Neuronal stem cell (in vitro differentiated cells): ENCODE results near the gene TNFRSF25.

ENCODE experiments used
- DNase-seq: peaks from one replicate; pipeline ENCODE4 v3.0.0-alpha.2; 2013; ENCODE audit warnings: low spot score
- H2AFZ ChIP-seq: one replicate; pipeline ENCODE4 v1.6.1; 2013; ENCODE audit warnings: mild to moderate bottlenecking, low read length, inconsistent platforms
- H2AK5ac ChIP-seq: 2 replicates; pipeline ENCODE4 v1.6.1; 2013; ENCODE audit warnings: low read depth, mild to moderate bottlenecking, inconsistent platforms, low read length, moderate library complexity, mixed read lengths
- H2BK120ac ChIP-seq: 2 replicates; pipeline ENCODE4 v1.6.1; 2013; ENCODE audit warnings: low read depth, mild to moderate bottlenecking, inconsistent platforms, low read length, moderate library complexity, mixed read lengths
- H2BK12ac ChIP-seq: one replicate; pipeline ENCODE4 v1.6.1; 2013; ENCODE audit warnings: low read length, inconsistent platforms
- H2BK15ac ChIP-seq: 2 replicates; pipeline ENCODE4 v1.6.1; 2013; ENCODE audit warnings: mild to moderate bottlenecking, low read length, inconsistent platforms, mixed read lengths
- H2BK5ac ChIP-seq: one replicate; pipeline ENCODE4 v1.6.1; 2013; ENCODE audit warnings: inconsistent platforms, mild to moderate bottlenecking, low read length, moderate library complexity
- H3K14ac ChIP-seq: one replicate; pipeline ENCODE4 v1.6.1; 2013; ENCODE audit warnings: low read length, inconsistent platforms
- H3K18ac ChIP-seq: 2 replicates; pipeline ENCODE4 v1.6.1; 2013; ENCODE audit warnings: low read length, inconsistent platforms
- H3K23ac ChIP-seq: 2 replicates; pipeline ENCODE4 v1.6.1; 2013; ENCODE audit warnings: low read depth, mild to moderate bottlenecking, mixed read lengths, low read length, inconsistent platforms; ENCODE audit not compliant: poor library complexity
- H3K27ac ChIP-seq: replicated peaks from 3 replicates; pipeline ENCODE4 v1.5.1; 2013; ENCODE audit warnings: low read length, inconsistent platforms
- H3K27me3 ChIP-seq, 3 experiments: 2 replicates each; pipeline ENCODE4 v1.6.1; 2013; ENCODE audit warnings: low read length in 3 of 3, mild to moderate bottlenecking in 2 of 3, inconsistent platforms in 1 of 3, low read depth in 1 of 3, mixed read lengths in 1 of 3, moderate library complexity in 1 of 3; ENCODE audit not compliant: control insufficient read depth in 3 of 3, insufficient read depth in 3 of 3
- H3K36me3 ChIP-seq, 2 donors: replicated peaks in 1 of 2; 2 replicates each; pipeline ENCODE4 v1.6.1; 2013; ENCODE audit warnings: low read length in 2 of 2; ENCODE audit not compliant: control insufficient read depth in 2 of 2, insufficient read depth in 2 of 2
- H3K4ac ChIP-seq: 2 replicates; pipeline ENCODE4 v1.6.1; 2013; ENCODE audit warnings: inconsistent platforms, mild to moderate bottlenecking, low read length, moderate library complexity
- H3K4me1 ChIP-seq, 2 donors: 1 replicate in 1 of 2; 2 replicates in 1 of 2; pipeline ENCODE4 v1.6.1; 2013; ENCODE audit warnings: low read length in 2 of 2, low read depth in 1 of 2; ENCODE audit not compliant: control insufficient read depth in 2 of 2, insufficient read depth in 1 of 2
- H3K4me2 ChIP-seq: one replicate; pipeline ENCODE4 v1.6.1; 2013; ENCODE audit warnings: mild to moderate bottlenecking, low read length, inconsistent platforms; ENCODE audit not compliant: insufficient read depth, poor library complexity, severe bottlenecking
- H3K4me3 ChIP-seq, 2 donors: 2 replicates each; pipeline ENCODE4 v1.5.1; 2013; ENCODE audit warnings: low read length in 2 of 2, mild to moderate bottlenecking in 2 of 2, inconsistent platforms in 1 of 2, moderate library complexity in 1 of 2
- H3K79me1 ChIP-seq: one replicate; pipeline ENCODE4 v1.6.1; 2013; ENCODE audit warnings: low read depth, mild to moderate bottlenecking, inconsistent platforms, low read length, moderate library complexity
- H3K9ac ChIP-seq: one replicate; pipeline ENCODE4 v1.6.1; 2013; ENCODE audit warnings: mild to moderate bottlenecking, low read depth, low read length, inconsistent platforms; ENCODE audit not compliant: poor library complexity
- H3K9me3 ChIP-seq, 2 donors: replicated peaks in 1 of 2; 2 replicates each; pipeline versions ENCODE3 to v1.6.1; 2013; ENCODE audit warnings: low read length in 2 of 2, mild to moderate bottlenecking in 2 of 2, inconsistent platforms in 1 of 2, low read depth in 1 of 2, mixed read lengths in 1 of 2, moderate library complexity in 1 of 2; ENCODE audit not compliant: control insufficient read depth in 2 of 2, insufficient read depth in 1 of 2
- H4K8ac ChIP-seq: one replicate; pipeline ENCODE4 v1.6.1; 2013; ENCODE audit warnings: low read depth, mild to moderate bottlenecking, inconsistent platforms, low read length, moderate library complexity
- H4K91ac ChIP-seq: one replicate; pipeline ENCODE4 v1.6.1; 2013; ENCODE audit warnings: low read length, low read depth, mild to moderate bottlenecking, inconsistent platforms; ENCODE audit not compliant: poor library complexity
- WGBS, 2 donors: extraction: QIAGEN DNeasy Blood & Tissue Kit; methylation state at CpG; one replicate each; pipeline ENCODE4 v1.1.7; 2013; ENCODE audit warnings: missing lambda C conversion rate in 2 of 2, mixed read lengths in 1 of 2; ENCODE audit not compliant: insufficient read length in 2 of 2, insufficient replicate concordance in 1 of 2; ENCODE audit errors: extremely low coverage in 2 of 2; 5-methylcytosine and 5-hydroxymethylcytosine counted together

The TNFRSF25 gene

DNA sequence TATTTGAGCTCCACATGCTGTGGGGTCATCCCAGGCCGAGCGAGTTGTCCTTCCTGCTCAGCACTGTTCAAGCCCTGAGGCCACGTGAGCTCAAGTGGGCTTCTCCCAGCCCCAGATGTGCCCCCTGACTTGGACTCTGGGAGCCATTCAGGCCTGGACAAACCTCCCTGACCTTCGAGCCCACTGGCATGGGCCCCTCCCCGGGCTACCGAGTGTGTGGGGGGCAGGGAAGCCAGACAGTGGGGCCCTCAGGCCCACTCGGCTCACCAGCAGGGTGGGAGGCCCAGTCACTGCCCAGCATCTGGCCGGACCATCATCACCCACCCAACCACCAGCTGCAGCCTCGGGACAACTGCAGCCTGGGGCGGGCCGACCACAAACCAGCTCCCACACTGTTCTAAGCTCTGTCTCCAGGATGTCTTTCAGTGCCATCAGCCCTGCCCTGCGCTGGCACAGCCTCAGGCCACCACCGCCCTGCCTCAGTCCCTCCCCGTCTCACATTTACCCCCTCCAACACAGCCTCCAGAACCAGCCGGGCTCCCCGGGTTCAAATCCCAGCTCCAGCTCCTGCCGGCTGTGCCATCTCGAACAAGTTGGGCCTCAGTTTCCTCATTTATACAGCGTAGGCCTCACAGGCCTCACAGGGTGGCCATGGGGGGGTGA, 46.4 kb upstream of the TNFRSF25 start:
- H3K9me3 ChIP-seq, result no peaks in the 10 kb centered on the region
- peak overlapping the region; percentile 55 for H3K23ac ChIP-seq
- peak overlapping the region; percentile 22 for H2BK12ac ChIP-seq
- WGBS, 2 donors, result no CpG with 5 or more reads among the region's 19 CpGs
- no peak for DNase-seq
- H2AK5ac ChIP-seq, result peak overlapping the region; percentile 86
- H2BK120ac ChIP-seq, result no peak overlapping the region
- no peak overlapping the region for H2BK5ac ChIP-seq
- no peak overlapping the region for H3K27ac ChIP-seq
- H2BK15ac ChIP-seq, result peak overlapping the region; percentile 96
- peak overlapping the region; percentile 80 for H3K18ac ChIP-seq
- H4K8ac ChIP-seq, result no peak overlapping the region
- H3K14ac ChIP-seq, result no peak overlapping the region
- no peak overlapping the region for H3K4me2 ChIP-seq
- peak overlapping the region; percentile 81 for H3K9ac ChIP-seq
- no peak overlapping the region for H4K91ac ChIP-seq
- H3K27me3 ChIP-seq, result peaks cover 0 to 10% (median 0%) of the 10 kb centered on the region in 3 experiments
- peak overlapping the region; percentile 97 for H3K4ac ChIP-seq
- peaks cover 2% of the 10 kb centered on the region for H3K79me1 ChIP-seq
- H3K36me3 ChIP-seq, result no peaks in the 10 kb centered on the region
- no peak overlapping the region for H3K4me3 ChIP-seq
- H3K4me1 ChIP-seq, result peaks cover 0 to 19% of the 10 kb centered on the region in 2 donors
- peak overlapping the region; percentile 68 for H2AFZ ChIP-seq

DNA sequence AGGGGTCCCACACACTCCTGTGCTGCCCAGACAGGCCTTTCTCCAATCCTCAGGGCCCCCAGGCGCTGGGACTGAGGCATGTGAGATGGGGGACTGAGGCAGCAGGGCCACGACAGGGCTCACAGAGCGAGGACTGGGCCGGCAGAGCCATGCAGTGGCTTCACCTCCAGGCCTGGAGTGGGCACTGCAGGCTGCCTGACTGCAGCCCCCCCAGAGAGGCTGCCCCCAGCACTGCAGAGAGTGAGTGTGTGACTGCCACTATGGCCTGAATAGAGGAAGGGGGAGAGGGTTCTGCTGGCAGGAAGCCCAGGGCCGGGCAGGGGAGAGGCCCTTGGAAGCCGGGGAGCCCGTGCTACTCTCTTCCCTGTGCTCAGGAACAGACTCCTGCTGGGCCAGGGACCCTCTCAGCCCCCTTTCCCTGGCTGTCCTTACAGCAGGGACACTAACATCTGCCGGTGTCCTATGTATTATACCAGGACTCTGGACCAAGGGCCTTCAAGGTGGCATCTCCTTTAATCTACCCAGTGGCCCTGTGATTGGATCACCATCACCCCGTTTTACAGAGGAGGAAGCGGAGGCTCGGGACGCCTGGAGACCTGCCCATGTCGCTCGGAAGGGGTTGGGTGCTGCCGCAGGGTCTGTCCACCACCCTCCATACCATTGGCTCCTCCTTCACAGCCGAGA, 45.7 kb upstream of the TNFRSF25 start:
- Histone ChIP-seq H3K9me3 (no peaks in the 10 kb centered on the region), H2AFZ (peak overlapping the region; percentile 68), H4K91ac (no peak overlapping the region), H2BK120ac (no peak overlapping the region), H3K18ac (peak overlapping the region; percentile 64), H2BK12ac (peak overlapping the region; percentile 22), H3K79me1 (peaks cover 2% of the 10 kb centered on the region), H2BK15ac (peak overlapping the region; percentile 96), H3K4me2 (no peak overlapping the region), H3K23ac (peak overlapping the region; percentile 55), H3K4me3 (no peak overlapping the region), H4K8ac (no peak overlapping the region), H3K27ac (no peak overlapping the region), H2AK5ac (peak overlapping the region; percentile 86), H2BK5ac (no peak overlapping the region), H3K9ac (peak overlapping the region; percentile 81), H3K4ac (peak overlapping the region; percentile 97), H3K36me3 (no peaks in the 10 kb centered on the region), H3K14ac (no peak overlapping the region), H3K27me3 (peaks cover 0 to 10% (median 0%) of the 10 kb centered on the region in 3 experiments), H3K4me1 (peaks cover 0 to 24% of the 10 kb centered on the region in 2 donors)
- DNase-seq, result no peak
- WGBS, 2 donors, result no CpG with 5 or more reads among the region's 16 CpGs

DNA sequence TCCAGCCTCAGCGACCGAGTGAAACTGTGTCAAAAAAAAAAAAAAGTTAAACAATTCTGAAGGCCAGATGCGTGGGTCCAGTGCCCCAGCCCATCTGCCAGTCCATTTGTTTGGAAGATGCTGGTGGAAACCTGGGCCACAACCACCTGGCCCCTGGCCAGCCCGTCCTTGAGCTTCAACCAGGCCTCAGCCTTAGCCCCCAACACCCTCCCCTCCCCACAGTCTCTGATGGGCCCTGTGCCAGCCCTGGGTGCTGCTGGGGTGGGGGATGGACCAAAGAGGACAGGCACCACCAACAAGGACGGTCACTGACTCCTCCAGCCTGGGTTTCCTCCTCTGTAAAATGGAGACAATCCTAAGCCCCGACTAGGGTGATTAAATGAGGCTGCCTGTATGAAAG, 45.1 kb upstream of the TNFRSF25 start:
- H2AK5ac ChIP-seq, result no peak overlapping the region
- no peak overlapping the region for H4K8ac ChIP-seq
- peak overlapping the region; percentile 28 for H2BK15ac ChIP-seq
- H3K4ac ChIP-seq, result no peak overlapping the region
- no peak overlapping the region for H4K91ac ChIP-seq
- no peak overlapping the region for H3K23ac ChIP-seq
- no peak overlapping the region for H3K9ac ChIP-seq
- peak overlapping the region; percentile 19 for H2BK5ac ChIP-seq
- H3K4me2 ChIP-seq, result no peak overlapping the region
- no peaks in the 10 kb centered on the region for H3K9me3 ChIP-seq
- no peaks in the 10 kb centered on the region for H3K36me3 ChIP-seq
- peaks cover 0 to 30% of the 10 kb centered on the region in 2 donors for H3K4me1 ChIP-seq
- no peak overlapping the region for H2BK120ac ChIP-seq
- no peak overlapping the region for H3K14ac ChIP-seq
- no peak overlapping the region for H3K18ac ChIP-seq
- DNase-seq, result no peak
- peak overlapping the region; percentile 68 for H2AFZ ChIP-seq
- no CpG with 5 or more reads among the region's 6 CpGs for WGBS, 2 donors
- H3K27me3 ChIP-seq, result peaks cover 0 to 10% (median 0%) of the 10 kb centered on the region in 3 experiments
- peaks cover 2% of the 10 kb centered on the region for H3K79me1 ChIP-seq
- H2BK12ac ChIP-seq, result no peak overlapping the region
- no peak overlapping the region for H3K27ac ChIP-seq
- H3K4me3 ChIP-seq, result no peak overlapping the region

DNA sequence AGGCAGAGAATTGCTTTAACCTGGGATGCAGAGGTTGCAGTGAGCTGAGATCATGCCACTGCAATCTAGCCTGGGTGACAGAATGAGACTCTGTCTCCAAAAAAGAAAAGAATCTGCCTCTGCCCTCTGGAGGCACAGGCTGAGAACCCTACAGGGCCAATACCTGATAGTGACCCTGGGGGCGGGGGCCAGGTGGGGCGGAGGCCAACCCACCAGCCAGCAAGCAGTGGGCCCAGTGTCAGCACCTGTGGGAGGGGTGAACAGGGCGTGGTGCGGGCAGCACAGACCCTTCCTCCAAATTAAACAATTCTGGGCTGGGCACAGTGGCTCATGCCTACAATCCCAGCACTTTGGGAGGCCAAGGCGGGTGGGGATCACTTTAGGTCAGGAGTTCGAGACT, 44.5 kb upstream of the TNFRSF25 start:
- H2BK15ac ChIP-seq, result no peak overlapping the region
- WGBS, 2 donors, result no CpG with 5 or more reads among the region's 6 CpGs
- H3K4ac ChIP-seq, result no peak overlapping the region
- H3K9me3 ChIP-seq, result no peaks in the 10 kb centered on the region
- H4K8ac ChIP-seq, result no peak overlapping the region
- peak overlapping the region; percentile 73 for H3K23ac ChIP-seq
- no peak overlapping the region for H3K4me2 ChIP-seq
- H3K9ac ChIP-seq, result no peak overlapping the region
- H2BK12ac ChIP-seq, result no peak overlapping the region
- peaks cover 0 to 10% (median 0%) of the 10 kb centered on the region in 3 experiments for H3K27me3 ChIP-seq
- H2AK5ac ChIP-seq, result peak overlapping the region; percentile 90
- no peak overlapping the region for H3K4me3 ChIP-seq
- DNase-seq, result no peak
- no peak overlapping the region for H4K91ac ChIP-seq
- H3K4me1 ChIP-seq, result peaks cover 0 to 35% of the 10 kb centered on the region in 2 donors
- no peak overlapping the region for H3K18ac ChIP-seq
- H3K79me1 ChIP-seq, result peaks cover 2% of the 10 kb centered on the region
- H2BK5ac ChIP-seq, result no peak overlapping the region
- no peak overlapping the region for H3K14ac ChIP-seq
- H3K27ac ChIP-seq, result no peak overlapping the region
- no peak overlapping the region for H2BK120ac ChIP-seq
- no peak overlapping the region for H2AFZ ChIP-seq
- no peaks in the 10 kb centered on the region for H3K36me3 ChIP-seq
